Measurements from ENCODE around the gene MRPL10.
A peak's percentile ranks its signal among the peaks of the same experiment; 100 is the strongest.
"Not testable (repeated sequence)": the region's sequence is repeated elsewhere in the genome, so short reads cannot be mapped to it uniquely, and the experiment has no call there.

MRPL10 gene

DNA sequence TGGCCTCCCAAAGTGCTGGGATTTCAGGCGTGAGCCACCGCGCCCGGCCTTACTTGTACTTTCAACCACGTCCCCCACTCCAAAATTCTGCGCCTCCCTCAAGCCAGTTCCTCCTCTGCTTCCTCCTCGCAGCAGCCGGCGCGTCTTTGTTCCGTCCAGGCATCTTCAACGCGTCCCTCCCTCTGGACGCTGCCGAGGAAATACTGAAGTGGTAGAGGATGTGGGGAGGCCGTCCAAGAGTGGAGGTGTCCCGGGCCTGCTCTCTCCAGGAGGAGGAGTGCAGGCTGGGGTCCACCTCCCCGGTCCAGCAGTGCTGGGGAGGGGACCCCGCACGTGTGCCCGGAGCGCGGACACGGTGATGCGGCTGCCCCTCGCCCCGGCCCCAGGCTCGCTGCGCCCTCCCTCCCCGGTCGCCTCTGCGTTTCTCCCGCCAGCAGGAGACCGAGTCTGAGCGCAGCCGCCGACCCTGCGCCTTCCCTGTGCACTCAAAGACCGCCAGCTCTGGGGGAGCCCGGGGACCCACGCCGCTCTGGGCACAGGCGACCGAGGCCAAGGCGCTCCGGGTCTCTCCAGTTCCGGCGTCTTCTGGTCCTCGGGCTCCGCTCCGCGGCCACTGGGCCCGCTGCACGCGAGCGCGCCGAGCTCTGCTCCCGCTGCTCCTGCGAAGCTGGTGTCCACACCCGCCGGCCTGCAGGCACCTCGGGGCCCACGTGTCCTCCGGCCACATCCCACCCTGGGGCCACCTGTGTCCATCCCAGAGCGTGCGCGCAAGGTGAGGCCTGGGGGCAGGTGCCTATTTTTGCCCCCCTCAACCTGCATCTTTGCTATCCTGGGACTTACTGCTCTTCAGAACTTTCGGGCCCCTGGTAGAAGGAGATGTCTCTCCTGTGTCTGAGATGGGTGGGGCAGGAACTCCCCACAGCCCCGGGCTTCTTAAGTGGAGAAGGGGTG lies 41.5 kb downstream of the MRPL10 start:
- no peak for DNase-seq (ENCODE audit: low spot score)

GRCh38 chr17:47785538-47786123 lies 45.7 kb downstream of the MRPL10 start:
- no peak for DNase-seq (ENCODE audit: low spot score)

DNA sequence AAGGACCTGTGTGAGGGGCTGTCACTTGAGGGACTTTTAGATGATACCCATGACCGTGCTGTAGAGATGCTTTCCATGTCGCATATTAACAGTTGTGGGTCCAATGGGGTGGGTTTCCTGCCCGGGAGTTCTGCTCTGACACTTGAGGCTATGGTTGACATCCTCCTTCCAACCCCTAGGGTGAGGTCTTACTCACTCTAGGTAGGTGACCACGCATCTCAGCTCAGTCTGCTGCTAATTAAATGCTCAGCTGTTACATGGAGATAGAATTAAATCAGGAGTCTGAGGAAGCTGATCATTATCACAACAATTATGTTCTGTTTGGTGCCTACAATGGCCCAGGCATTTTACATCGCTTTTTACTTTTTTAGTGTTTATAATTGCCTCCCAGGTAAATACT lies 49.9 kb downstream of the MRPL10 start:
- no peak for DNase-seq (ENCODE audit: low spot score)

DNA sequence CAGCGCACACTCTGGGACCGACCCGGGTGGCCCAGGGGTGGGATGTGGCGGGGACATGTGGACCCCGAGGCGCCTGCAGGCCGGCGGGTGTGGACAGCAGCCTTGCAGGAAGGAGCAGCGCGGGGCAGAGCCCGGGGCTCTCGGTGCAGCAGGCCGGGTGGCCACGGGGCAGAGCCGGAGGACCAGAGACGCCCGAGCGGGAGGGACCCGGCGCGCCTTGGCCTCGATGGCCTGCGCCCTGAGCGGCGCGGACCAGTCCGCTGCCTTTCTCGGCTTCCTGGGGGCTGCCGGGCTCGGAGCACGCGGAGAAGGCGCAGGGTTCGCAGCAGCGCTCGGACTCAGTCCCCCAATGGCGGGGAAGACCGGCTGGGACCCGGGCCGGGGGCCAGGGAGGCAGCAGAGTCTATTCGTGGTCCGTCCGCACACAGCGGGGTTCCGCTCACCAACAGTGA lies 53.1 kb downstream of the MRPL10 start:
- no peak for DNase-seq (ENCODE audit: low spot score)

DNA sequence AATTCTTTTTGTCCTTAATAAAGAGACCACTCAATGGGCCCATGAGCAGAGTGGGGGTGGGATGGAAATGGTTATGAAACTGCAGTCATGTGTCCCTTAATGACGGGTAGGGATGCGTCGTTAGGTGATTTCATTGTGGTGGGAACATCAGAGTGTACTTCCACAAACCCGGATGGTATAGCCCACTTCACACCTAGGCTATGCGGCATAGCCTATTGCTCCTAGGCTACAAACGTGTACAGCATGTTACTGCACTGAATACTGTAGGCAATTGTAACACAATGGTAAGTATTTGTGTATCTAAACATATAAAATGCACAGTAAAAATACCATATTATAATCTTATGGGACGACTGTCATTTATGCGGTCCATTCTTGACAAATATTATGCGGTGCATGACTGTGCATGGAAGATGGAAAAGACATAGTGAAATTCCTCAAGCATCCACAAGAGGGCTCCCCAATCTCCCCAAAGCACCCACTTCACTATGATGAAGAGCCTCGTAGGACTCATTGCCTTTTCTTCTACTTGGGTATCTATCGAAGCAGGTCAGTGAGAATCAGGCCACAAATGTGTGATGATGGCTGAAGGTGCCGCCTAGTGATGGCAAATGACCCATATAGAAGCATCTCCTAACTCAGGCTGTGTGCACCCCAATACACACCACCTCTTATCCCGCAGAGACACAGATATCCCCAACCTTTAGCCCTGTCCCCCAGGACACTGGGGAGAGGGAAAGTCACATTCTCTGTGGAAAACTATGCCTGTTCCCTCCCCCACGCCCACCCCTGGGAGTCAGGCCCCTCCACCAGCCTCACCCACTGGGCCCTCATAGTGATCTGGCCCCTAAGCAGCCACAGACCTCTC lies 54.8 kb downstream of the MRPL10 start:
- peak; percentile 65 for DNase-seq (ENCODE audit: low spot score)

DNA sequence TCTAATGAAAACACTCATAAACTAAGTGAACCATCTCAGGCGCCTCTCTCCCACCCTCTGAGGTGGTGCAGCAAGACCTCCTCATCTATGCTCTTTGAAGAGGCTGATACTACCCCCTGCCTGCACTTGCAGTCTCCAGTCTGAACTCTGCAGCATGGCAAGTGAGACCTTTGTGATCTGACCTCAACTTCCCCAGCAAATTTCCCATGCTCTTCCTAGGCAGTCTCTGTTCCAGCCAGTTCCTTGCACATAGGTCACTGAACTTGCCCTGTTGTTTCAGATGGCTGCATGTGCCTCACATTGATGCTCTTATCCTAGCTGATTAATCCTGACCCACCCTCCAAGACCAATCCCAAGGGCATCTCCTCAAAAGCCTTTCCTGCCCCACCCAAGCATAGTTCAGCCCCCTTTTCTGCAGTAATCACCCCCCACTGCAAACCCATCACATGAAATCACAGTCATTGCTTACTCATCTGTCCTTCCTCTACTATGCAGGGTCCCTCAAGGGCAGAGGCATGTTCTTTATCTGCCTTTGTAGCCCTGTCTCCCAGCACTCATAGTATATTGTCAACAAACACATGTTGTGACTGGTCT lies 56.3 kb downstream of the MRPL10 start:
- no peak for DNase-seq (ENCODE audit: low spot score)

- DNase-seq (ENCODE audit: low spot score), result no peak
Measured at GRCh38 chr17:47774331-47774730, 57.0 kb downstream of the MRPL10 start.

GRCh38 chr17:47773649-47774048 lies 57.7 kb downstream of the MRPL10 start:
- DNase-seq (ENCODE audit: low spot score), result not testable (repeated sequence)

All from hematopoietic multipotent progenitor cell treated with erythropoietin and hydrocortisone succinate and interleukin-3 and kit ligand, for 17 days (in vitro differentiated cells).